Measurements from ENCODE around the gene CLDN7.
A peak's percentile ranks its signal among the peaks of the same experiment; 100 is the strongest.

CLDN7 gene

DNA sequence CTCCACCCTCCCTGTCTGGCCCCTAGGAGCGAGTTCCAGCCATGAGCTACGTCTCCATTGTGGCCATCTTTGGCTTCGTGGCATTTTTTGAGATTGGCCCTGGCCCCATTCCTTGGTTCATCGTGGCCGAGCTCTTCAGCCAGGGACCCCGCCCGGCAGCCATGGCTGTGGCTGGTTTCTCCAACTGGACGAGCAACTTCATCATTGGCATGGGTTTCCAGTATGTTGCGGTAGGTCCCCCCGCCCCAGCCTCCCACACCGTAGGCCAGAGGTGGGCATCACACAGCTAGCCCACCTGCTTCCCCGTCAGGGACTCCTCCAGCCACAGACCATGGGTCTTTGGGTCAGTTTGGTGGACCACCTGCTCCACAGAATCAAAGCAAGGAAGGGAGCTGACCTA is 23.4 kb upstream of the CLDN7 start:
- DNase-seq = no peak

DNA sequence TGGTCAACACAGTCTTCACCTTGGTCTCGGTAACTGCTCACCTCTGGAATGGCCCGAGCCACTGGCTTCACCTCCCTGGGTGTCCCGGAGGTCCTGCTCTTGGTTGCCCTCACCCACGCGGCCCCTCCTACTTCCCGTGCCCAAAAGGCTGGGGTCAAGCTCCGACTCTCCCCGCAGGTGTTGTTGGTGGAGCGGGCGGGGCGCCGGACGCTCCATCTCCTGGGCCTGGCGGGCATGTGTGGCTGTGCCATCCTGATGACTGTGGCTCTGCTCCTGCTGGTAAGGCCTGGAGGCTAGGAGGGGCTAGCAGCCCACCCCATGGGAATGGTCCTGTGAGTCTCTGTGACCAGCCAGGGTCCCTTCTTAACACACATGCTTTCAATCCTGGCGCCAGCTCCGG is 22.6 kb upstream of the CLDN7 start:
- DNase-seq = no peak

DNA sequence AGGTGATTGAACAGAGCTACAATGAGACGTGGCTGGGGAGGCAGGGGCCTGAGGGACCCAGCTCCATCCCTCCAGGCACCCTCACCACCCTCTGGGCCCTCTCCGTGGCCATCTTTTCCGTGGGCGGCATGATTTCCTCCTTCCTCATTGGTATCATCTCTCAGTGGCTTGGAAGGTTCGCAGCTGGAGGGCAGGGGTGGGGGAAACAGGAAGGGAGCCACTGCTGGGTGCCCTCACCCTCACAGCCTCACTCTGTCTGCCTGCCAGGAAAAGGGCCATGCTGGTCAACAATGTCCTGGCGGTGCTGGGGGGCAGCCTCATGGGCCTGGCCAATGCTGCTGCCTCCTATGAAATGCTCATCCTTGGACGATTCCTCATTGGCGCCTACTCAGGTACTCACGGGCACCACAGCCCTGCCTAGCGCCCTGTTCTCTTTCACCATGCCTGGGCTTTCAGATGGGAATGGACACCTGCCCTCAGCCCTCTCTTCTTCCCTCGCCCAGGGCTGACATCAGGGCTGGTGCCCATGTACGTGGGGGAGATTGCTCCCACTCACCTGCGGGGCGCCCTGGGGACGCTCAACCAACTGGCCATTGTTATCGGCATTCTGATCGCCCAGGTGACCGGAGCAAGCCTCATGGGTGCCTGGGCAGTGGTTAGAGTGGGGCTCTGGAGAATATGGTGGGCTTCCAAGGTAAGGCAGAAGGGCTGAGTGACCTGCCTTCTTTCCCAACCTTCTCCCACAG is 21.4 kb upstream of the CLDN7 start:
- DNase-seq = no peak

DNA sequence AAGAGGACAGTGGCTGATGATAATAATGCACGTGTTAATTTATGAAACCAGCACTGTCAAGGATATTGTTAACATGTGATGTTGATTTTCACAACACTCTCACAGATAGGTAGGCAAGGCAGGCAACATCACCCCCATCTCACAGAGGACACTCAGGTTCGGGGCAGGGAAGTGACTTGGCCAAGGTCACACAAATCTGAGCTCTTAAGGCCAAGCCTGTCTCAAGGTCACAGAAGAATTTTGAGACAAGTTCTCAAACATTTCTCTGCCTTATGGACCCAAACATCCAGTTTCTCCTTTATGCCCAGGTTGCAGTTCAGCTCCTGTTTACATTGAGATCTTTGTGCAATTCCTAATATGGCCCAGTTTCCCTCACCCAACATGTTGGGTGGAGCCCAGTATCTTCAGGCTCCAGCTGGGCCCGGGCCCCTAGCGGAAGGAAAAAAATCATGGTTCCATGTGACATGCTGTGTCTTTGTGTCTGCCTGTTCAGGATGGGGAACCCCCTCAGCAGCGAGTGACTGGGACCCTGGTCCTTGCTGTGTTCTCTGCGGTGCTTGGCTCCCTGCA is 20.6 kb upstream of the CLDN7 start:
- no peak for DNase-seq

DNA sequence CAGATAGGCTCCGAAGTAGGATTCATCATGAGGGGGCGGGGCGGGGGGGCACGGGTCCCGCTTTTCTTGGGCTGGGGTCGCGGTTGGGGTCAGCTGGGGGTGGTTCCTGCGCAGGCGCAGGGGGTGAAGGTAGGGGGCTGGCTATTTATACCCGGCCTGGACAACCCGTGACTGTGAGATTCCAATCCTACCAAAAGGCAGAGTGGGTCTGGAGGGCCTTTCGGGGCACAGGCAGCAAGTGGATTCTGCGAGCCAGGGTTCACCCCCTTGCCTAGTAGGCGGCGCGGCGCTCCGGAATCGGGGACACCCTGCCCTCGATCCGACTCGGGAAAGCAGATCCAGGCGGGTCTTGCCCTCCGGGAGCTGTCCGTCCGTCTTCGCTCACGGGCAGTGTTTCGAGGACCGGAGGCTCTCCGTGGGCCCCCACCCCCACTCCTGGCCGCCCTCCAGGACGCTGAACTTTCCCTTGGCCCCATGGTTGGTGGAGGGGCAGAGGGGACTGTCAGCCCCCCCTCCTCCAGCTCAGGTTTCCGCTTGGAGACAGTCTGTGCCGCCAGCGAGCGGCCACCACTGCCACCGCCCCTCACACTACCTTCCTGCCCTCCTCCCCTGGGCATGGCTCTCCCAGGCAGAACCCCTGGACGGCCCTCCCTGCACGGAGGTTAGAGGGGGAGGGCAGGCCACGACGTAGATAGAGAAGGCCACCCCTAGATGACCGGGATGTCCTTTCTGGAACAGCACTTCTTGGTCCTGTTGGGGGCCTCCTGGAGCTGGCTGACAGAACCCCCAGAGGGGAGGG is 19.9 kb upstream of the CLDN7 start:
- DNase-seq = no peak

DNA sequence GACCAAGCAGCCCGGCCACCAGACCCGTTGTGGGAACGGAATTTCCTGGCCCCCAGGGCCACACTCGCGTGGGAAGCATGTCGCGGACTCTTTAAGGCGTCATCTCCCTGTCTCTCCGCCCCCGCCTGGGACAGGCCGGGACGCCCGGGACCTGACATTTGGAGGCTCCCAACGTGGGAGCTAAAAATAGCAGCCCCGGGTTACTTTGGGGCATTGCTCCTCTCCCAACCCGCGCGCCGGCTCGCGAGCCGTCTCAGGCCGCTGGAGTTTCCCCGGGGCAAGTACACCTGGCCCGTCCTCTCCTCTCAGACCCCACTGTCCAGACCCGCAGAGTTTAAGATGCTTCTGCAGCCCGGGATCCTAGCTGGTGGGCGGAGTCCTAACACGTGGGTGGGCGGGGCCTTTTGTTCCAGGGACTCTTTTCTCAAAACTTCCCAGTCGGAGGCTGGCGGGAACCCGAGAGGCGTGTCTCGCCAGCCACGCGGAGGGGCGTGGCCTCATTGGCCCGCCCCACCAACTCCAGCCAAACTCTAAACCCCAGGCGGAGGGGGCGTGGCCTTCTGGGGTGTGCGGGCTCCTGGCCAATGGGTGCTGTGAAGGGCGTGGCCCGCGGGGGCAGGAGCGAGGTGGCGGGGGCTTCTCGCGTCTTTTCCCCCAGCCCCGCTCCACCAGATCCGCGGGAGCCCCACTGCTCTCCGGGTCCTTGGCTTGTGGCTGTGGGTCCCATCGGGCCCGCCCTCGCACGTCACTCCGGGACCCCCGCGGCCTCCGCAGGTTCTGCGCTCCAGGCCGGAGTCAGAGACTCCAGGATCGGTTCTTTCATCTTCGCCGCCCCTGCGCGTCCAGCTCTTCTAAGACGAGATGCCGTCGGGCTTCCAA is 19.0 kb upstream of the CLDN7 start, which contains the start of gene SLC2A4:
Gene SLC2A4, plus strand, starts transcription at position 645 of the 879 bp plus-strand sequence. Its CDS starts 217 bp downstream, at position 862.
- DNase-seq = peak; percentile 93

DNA sequence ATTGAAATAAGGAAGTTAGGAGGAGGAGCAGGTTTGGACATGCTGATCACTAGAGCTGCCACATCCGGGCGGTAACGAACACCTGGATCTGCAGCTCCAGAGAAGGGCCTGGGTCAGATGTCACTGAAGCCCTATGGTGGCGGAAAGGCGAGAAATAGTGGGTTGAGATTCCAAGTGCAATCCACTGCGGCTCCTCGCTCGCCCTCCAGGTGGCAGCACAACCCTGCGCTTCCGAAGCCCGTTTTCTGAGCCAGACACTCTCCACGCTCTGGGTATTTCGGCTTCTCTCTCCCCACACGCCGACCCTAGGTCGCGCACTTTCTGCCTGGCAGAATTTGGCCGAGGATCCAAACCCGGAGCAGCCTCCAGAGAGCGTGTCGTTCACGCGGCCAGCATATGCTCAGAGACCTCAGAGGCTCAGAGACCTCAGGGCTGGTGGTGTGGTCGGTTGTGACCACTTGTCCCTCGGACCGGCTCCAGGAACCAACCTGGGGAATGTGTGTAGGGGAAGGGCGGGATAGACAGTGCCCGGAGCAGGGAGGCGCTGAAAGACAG is 18.3 kb upstream of the CLDN7 start:
- peak; percentile 95 for DNase-seq

DNA sequence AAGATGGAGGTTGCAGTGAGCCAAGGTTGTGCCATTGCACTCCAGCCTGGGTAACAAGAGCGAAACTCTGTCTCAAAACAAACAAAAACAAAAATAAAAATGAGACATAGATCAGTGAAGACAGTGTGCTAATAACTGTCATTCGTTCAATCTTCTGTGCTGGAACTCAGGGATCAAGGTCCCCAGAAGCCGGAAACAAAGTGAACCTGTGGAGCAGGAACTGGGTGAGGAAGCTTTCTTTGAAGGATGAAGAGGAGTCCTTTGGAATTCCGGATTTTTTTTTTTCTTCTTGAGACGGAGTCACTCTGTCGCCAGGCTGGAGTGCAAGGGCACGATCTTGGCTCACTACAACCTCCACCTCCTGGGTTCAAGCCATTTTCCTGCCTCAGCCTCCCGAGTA is 17.2 kb upstream of the CLDN7 start:
- no peak for DNase-seq

DNA sequence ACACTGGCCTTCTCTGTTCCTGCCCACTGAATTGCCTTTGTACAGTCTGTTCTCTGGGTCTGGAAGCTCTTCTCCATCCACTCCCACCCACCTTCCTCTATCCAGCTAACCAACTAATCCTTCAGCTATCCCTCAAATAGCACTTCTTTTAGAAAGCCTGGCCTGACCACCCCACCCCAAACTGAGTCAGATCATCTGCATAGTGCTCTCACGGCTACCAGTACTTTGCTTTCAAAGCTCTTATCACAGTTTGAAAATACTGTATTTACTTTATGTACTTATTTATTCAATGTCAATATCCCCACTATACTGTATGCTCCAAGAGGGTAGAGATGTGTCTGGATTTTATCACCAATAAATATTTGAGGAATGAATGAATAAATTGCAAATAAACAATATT is 4.5 kb upstream of the CLDN7 start:
- DNase-seq = no peak

DNA sequence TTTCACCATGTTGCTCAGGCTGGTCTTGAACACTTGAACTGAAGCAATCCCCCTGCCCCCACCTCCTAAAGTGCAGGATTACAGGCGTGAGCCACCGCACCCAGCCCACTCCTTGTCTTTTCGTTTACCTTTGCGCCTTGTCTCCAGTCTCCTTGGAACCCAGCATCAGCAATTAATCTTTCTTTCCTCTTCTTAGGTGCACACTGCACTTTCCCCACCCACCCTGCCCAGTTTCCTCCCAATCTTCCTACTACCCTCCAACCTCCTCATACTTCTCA is 1.5 kb upstream of the CLDN7 start:
- DNase-seq = no peak

DNA sequence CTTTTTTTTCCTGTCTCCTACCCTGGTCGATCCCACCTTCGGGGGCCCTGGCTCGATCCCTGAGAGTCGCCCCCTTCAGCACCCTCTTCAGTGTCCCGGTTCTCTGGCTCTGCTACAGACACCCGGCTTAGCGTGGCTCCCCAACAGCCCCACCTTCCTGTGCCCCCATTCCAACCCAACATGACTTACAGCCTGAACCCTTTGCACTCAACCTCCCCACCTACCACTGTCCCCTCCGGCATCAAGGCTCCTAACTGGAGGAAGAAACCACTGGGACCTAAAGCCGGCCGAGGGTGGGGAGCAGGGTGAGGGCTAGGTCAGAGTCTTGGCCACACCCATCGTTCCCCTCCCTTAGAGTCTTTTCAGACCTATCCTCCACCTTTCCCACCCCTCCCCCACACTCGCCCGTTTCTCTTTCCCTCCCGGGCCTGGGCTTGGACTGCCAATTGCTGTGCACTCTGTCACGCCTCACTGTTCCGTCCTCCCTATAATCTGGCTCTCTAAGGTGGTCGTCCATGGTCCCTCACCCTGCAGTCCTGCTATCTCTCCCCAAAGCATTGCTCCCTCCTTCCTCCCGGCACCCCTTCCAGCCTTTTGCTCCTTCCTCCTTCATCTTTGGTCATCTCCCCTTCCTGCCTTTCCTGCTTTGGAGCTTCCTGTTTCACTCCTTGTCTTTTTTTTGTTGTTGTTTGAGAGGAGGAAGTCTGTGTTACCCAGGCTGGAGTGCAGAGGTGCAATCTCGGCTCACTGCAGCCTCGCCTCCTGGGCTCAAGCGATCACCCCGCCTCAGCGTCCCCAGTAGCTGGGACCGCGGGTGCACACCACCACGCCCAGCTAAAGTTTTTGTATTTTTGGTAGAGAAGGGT is 890 bp upstream of the CLDN7 start:
- peak; percentile 69 for DNase-seq

DNA sequence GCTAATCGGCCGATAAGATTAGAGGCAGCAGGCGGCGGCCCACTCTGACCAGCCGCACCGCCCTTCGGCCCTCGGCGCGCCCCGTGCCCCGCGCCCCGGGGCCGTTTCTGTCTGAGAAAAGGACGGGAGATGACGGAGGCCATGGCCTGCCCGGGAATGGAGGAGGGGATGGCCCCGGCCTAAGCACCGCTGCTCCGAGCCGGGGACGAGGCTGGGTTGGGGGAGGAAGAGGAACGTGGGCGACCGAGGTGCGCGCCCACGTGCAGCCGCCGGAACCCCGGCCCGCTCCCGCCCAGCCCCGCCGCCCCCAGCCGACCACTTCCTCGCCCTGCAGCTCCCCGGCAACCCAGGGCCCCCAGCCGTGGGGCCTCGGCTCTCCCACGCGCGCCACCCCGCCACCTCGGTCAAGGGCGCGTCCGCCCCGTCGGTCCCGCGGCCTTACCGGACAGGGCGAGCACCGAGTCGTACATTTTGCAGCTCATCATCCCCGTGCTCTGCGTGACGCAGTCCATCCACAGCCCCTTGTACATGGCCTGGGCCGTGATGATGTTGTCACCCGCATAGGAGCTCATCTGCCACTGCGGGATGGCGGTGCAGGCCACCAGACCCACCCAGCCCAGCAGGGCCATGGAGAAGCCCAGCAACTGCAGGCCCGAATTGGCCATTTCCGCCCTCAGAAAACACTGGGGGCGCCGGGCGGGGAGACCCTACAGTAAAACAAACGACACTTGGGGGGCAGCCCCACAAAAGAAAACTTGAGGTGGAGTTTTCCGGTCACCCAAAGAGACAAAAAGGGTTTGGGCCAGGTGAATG is 693 bp downstream of the CLDN7 start:
- peak; percentile 67 for DNase-seq

DNA sequence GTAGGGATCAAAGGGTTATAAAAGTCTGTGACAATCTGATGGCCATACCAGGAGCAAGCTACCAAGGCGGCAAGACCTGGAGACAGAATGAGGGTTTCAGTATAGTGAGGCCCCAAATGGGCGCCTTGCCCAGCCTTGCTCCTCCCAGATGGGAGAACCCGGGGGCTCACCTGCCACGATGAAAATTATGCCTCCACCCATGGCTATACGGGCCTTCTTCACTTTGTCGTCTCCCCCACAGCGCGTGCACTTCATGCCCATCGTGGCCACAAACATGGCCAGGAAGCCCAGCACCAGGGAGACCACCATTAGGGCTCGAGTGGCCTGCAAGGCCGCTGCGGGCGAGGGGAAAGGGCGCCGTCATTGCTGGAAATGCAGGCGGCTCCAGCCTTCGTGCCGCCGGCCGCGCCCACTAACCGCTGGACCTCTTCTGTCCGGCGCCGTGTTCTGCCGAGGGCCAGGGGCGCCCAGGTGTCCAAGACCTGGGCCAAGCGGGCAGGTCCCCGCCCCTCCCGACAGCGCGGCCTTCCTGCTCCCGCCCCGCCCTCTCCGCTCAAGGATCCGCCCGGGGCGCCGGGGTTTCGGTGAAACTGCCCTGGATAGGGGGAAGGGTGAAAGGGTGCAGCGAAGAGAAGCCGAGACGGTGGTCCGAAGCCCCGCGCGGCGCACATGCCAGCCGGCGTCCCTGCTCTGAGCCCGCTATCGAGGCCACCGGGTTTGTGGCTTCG is 1.5 kb downstream of the CLDN7 start:
- peak; percentile 77 for DNase-seq

DNA sequence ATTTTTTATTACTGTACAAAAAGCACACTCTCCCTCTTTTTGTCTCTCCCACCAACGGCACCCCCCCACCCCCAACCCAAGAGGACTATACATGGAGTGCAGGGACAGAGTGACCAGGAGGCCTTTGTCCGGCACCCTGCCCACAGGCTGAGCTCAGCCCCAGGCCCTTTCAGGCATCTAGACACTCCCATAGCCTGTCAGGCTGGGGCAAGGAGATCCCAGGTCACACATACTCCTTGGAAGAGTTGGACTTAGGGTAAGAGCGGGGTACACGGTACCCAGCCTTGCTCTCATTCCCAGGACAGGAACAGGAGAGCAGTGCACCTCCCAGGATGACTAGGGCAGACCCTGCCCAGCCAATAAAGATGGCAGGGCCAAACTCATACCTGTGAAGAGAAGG is 2.1 kb downstream of the CLDN7 start:
- DNase-seq = no peak

DNA sequence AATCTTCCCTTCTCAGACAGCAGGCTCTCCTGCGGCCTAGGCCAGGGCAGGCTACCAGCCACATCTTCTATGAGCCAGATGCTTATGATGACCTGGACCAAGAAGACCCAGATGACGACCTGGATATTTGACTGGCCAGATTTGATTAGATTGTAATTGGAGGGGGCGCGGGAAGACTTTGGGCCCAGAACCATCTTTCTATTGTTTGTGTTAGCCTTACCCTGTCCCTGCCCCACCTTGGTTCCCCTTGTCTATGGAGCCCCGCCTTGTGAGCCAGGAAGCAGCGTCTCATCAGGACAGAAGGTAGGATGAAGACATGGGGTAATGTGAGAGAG is 2.8 kb downstream of the CLDN7 start:
- DNase-seq = no peak

DNA sequence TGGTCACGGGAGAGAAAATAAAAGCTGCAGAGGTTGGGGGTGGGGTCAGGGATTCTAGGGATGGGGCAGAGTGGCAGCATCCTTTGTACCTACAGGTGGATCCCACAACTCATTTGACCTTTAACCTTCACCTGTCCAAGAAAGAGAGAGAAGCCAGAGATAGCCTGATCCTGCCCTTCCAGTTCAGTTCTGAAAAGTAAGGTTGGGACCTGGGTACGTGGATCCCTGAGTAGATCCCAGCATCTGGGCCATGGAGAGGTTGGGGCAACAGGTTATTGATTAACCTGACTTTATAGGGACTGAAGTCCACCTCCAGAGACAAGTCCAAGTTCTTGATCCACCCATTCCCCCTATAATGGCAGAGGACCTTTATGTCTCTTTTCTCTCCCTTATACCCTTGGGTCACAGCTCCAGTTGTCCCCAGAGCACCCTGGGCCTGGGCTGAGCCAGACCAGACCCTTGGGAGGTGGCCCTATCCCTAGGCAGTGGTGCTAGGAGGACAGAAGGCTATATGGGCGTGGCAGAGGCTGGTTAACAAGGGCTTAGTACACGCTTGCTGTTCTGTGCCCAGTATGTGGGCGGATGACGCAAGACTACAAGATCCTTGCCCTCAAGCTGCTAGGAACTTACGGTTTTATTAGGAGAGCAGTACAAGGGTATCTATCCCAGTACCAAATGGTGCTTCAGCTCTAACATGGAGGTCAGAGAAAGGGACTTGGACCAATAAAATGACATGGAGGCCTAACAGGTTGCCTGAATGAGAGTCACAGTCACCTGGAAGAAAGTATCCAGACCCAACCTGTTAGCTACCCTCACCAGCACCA is 3.3 kb downstream of the CLDN7 start:
- no peak for DNase-seq

DNA sequence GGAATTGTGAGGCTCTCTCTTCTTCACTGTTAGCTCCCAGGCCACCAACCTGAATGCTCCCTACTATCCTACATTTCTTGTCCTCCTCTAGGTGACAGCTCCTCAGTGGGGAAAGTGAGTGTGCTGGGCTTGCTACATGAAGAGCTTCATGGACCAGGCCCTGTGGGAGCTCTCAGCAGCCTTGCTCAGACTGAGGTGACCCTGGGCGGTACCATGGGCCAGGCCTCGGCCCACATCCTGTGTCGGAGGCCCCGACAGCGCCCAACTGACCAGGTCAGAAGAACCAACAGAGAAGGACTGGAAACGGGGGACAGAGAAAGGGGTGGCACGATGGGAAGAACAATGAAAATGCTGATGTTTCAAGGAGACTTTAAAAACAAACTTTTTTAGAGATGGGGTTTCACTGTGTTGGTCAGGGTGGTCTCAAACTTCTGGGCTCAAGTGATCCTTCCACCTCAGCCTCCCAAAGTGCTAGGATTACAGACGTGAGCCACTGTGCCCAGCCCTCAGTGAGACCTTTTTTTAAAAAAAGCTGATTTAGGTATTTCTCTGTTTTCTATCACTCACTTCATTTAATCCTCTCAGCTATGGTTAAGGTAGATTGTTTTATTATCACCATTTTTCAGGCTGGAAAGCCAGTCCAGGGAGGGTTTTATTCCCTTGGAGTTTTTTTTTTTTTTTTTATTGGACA is 5.4 kb downstream of the CLDN7 start:
- no peak for DNase-seq

DNA sequence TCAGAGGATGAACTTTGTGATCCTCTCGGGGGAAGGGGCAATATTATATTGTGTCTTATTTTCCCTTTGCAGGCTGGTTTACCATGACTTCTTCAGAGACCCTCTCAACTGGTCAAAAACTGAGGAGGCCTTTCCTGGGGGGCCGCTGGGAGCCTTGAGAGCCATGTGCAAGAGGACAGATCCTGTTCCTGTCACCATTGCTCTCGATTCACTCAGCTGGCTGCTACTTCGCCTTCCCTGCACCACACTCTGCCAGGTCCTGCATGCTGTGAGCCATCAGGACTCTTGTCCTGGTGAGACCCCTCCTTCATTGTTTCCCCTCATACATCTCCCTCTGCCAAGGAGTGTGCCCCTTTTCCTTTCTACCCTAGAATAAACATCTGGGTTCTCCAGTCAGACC is 7.8 kb downstream of the CLDN7 start:
- no peak for DNase-seq

DNA sequence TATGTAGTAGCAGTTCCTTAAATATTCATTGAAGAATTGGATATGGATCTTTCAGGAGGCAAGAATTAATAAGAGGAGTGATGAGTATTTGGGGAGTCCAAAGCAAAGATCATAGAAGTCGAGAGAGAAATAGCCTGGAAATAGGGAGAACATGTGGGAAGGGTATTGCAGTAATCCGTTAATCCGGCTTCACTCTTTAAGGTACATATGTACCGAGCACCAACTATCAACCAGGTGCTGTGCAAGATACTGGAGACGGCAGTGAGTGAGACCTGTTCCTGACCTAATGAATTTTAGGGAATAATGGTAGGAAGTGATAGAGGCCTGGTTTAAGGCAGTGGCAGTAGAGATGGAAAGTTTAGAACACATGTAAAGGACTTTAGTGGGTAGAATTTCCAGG is 9.2 kb downstream of the CLDN7 start:
- no peak for DNase-seq

All from activated effector memory CD4-positive, alpha-beta T cell treated with anti-CD3 and anti-CD28 coated beads, Interleukin-2, amount 50 U/mL, for 16 hours (primary cell).